ENCODE measurements around the gene KIAA1586.

GRCh38 chr6:57013521-57013926 lies 33.0 kb upstream of the KIAA1586 start:
- TF ChIP-seq CTCF (IDR thresholded peaks at IDR 0.05) (no peak), POLR2A (IDR thresholded peaks at IDR 0.05) (no peak)

Measured in body of pancreas (tissue), 4 donors.